Trophoblast cell (in vitro differentiated cells and primary cell): ENCODE results near the gene ITGB5.

Experiments used
- DNase-seq, 2 donors: peaks; one replicate each; pipeline ENCODE4 v3.0.0-alpha.2; 2016
- H2AFZ ChIP-seq: 2 replicates; pipeline ENCODE4 v1.6.1; 2013; ENCODE audit warnings: low read length, moderate library complexity, mild to moderate bottlenecking; ENCODE audit not compliant: insufficient read depth, poor library complexity
- H2AK5ac ChIP-seq: 2 replicates; pipeline ENCODE4 v1.6.1; 2013; ENCODE audit warnings: mild to moderate bottlenecking, low read length
- H2BK120ac ChIP-seq: 2 replicates; pipeline ENCODE4 v1.6.1; 2013; ENCODE audit warnings: low read length, mild to moderate bottlenecking, moderate library complexity; ENCODE audit not compliant: insufficient read depth, poor library complexity
- H2BK12ac ChIP-seq: 2 replicates; pipeline ENCODE4 v1.6.1; 2013; ENCODE audit warnings: mild to moderate bottlenecking, low read length, moderate library complexity
- H2BK5ac ChIP-seq: 2 replicates; pipeline ENCODE4 v1.6.1; 2013; ENCODE audit warnings: low read length, low read depth, moderate library complexity, mild to moderate bottlenecking; ENCODE audit not compliant: poor library complexity
- H3K14ac ChIP-seq: 2 replicates; pipeline ENCODE4 v1.6.1; 2013; ENCODE audit warnings: mild to moderate bottlenecking, low read length
- H3K18ac ChIP-seq: 2 replicates; pipeline ENCODE4 v1.6.1; 2013; ENCODE audit warnings: mild to moderate bottlenecking, low read length
- H3K23ac ChIP-seq: 2 replicates; pipeline ENCODE4 v1.6.1; 2013; ENCODE audit warnings: low read length
- H3K27ac ChIP-seq: 2 replicates; pipeline ENCODE4 v1.5.1; 2013; ENCODE audit warnings: low read depth, mild to moderate bottlenecking, inconsistent platforms, low read length, moderate library complexity
- H3K27me3 ChIP-seq: 2 replicates; pipeline ENCODE4 v1.6.1; 2013; ENCODE audit warnings: inconsistent platforms, mild to moderate bottlenecking, low read length, moderate library complexity; ENCODE audit not compliant: insufficient read depth
- H3K36me3 ChIP-seq, 2 experiments: 1 replicate in 1 of 2; 2 replicates in 1 of 2; pipeline ENCODE4 v1.6.1; 2013; ENCODE audit warnings: low read length in 2 of 2, mild to moderate bottlenecking in 2 of 2, moderate library complexity in 1 of 2; ENCODE audit not compliant: insufficient read depth in 2 of 2, control insufficient read depth in 1 of 2
- H3K4ac ChIP-seq: 2 replicates; pipeline ENCODE4 v1.6.1; 2013; ENCODE audit warnings: low read depth, mild to moderate bottlenecking, low read length, moderate library complexity
- H3K4me1 ChIP-seq, 2 experiments: 1 replicate in 1 of 2; 2 replicates in 1 of 2; pipeline ENCODE4 v1.6.1; 2013; ENCODE audit warnings: low read length in 2 of 2, mild to moderate bottlenecking in 2 of 2, moderate library complexity in 1 of 2; ENCODE audit not compliant: insufficient read depth in 2 of 2, control insufficient read depth in 1 of 2
- H3K4me2 ChIP-seq: 2 replicates; pipeline ENCODE4 v1.6.1; 2013; ENCODE audit warnings: inconsistent platforms, mild to moderate bottlenecking, low read length, moderate library complexity
- H3K4me3 ChIP-seq: 2 replicates; pipeline ENCODE4 v1.5.1; 2013; ENCODE audit warnings: mild to moderate bottlenecking, low read depth, low read length, inconsistent platforms
- H3K79me1 ChIP-seq: one replicate; pipeline ENCODE4 v1.6.1; 2013; ENCODE audit warnings: low read length
- H3K79me2 ChIP-seq: 2 replicates; pipeline ENCODE4 v1.6.1; 2013; ENCODE audit warnings: low read length, mild to moderate bottlenecking; ENCODE audit not compliant: control insufficient read depth, insufficient read depth, poor library complexity
- H3K9ac ChIP-seq: 2 replicates; pipeline ENCODE4 v1.6.1; 2013; ENCODE audit warnings: mild to moderate bottlenecking, low read length
- H3K9me3 ChIP-seq: 2 replicates; pipeline ENCODE4 v1.6.1; 2013; ENCODE audit warnings: low read depth, mild to moderate bottlenecking, control low read depth, inconsistent platforms, low read length; ENCODE audit not compliant: insufficient read depth
- H4K12ac ChIP-seq: 2 replicates; pipeline ENCODE4 v1.6.1; 2013; ENCODE audit warnings: low read depth, mild to moderate bottlenecking, low read length, moderate library complexity
- H4K8ac ChIP-seq: 2 replicates; pipeline ENCODE4 v1.6.1; 2013; ENCODE audit warnings: low read depth, mild to moderate bottlenecking, low read length, moderate library complexity
- H4K91ac ChIP-seq: one replicate; pipeline ENCODE4 v1.6.1; 2013; ENCODE audit warnings: low read depth, mild to moderate bottlenecking, low read length, moderate library complexity
- WGBS: extraction: QIAGEN DNeasy Blood & Tissue Kit; methylation state at CpG from one replicate; pipeline ENCODE4 v1.1.7; 2013; ENCODE audit warnings: missing lambda C conversion rate; ENCODE audit not compliant: insufficient read length, insufficient coverage; ENCODE audit errors: extremely low coverage; 5-methylcytosine and 5-hydroxymethylcytosine counted together

ITGB5 gene

GRCh38 chr3:124923833-124924232, 36.7 kb upstream of the ITGB5 start:
- Histone ChIP-seq H4K8ac (no peak overlapping the region), H3K4me1 (peaks cover 2 to 7% of the 10 kb centered on the region in 2 experiments), H2AK5ac (no peak overlapping the region), H3K9me3 (no peaks in the 10 kb centered on the region), H2BK120ac (no peak overlapping the region), H2AFZ (no peak overlapping the region), H4K91ac (no peak overlapping the region), H3K14ac (no peak overlapping the region), H3K79me2 (no peaks in the 10 kb centered on the region), H3K4me2 (no peak overlapping the region), H3K9ac (no peak overlapping the region), H3K4me3 (no peak overlapping the region), H3K27me3 (no peaks in the 10 kb centered on the region), H3K27ac (no peak overlapping the region), H2BK5ac (no peak overlapping the region), H3K79me1 (no peaks in the 10 kb centered on the region), H3K23ac (no peak overlapping the region), H3K36me3 (no peaks in the 10 kb centered on the region), H3K18ac (no peak overlapping the region), H4K12ac (no peak overlapping the region), H3K4ac (no peak overlapping the region), H2BK12ac (no peak overlapping the region)
- no peak for DNase-seq

- Histone ChIP-seq H2BK5ac (no peak overlapping the region), H3K4me3 (no peak overlapping the region), H2AFZ (no peak overlapping the region), H3K9me3 (no peaks in the 10 kb centered on the region), H3K4me1 (peaks cover 2 to 7% of the 10 kb centered on the region in 2 experiments), H4K12ac (no peak overlapping the region), H2AK5ac (no peak overlapping the region), H4K8ac (no peak overlapping the region), H3K18ac (no peak overlapping the region), H3K79me2 (no peaks in the 10 kb centered on the region), H3K4ac (no peak overlapping the region), H3K14ac (no peak overlapping the region), H3K27me3 (no peaks in the 10 kb centered on the region), H2BK120ac (no peak overlapping the region), H3K27ac (no peak overlapping the region), H3K9ac (no peak overlapping the region), H3K36me3 (no peaks in the 10 kb centered on the region), H3K4me2 (no peak overlapping the region), H3K23ac (peak overlapping the region; percentile 10), H4K91ac (no peak overlapping the region), H3K79me1 (no peaks in the 10 kb centered on the region), H2BK12ac (no peak overlapping the region)
- DNase-seq = no peak
- no CpG with 5 or more reads among the region's 5 CpGs for WGBS
Observed at GRCh38 chr3:124920718-124921117, 33.6 kb upstream of the ITGB5 start.

GRCh38 chr3:124919756-124920155, 32.6 kb upstream of the ITGB5 start:
- H4K12ac ChIP-seq = no peak overlapping the region
- H4K8ac ChIP-seq = no peak overlapping the region
- no peak for DNase-seq
- no peak overlapping the region for H3K18ac ChIP-seq
- H3K36me3 ChIP-seq = no peaks in the 10 kb centered on the region
- no peaks in the 10 kb centered on the region for H3K9me3 ChIP-seq
- H2BK12ac ChIP-seq = no peak overlapping the region
- H3K23ac ChIP-seq = no peak overlapping the region
- H3K4me3 ChIP-seq = no peak overlapping the region
- no peaks in the 10 kb centered on the region for H3K79me2 ChIP-seq
- no peak overlapping the region for H4K91ac ChIP-seq
- H2BK120ac ChIP-seq = no peak overlapping the region
- H2BK5ac ChIP-seq = no peak overlapping the region
- H3K27ac ChIP-seq = no peak overlapping the region
- H3K9ac ChIP-seq = no peak overlapping the region
- no peak overlapping the region for H3K4me2 ChIP-seq
- H2AFZ ChIP-seq = no peak overlapping the region
- no peak overlapping the region for H2AK5ac ChIP-seq
- no peaks in the 10 kb centered on the region for H3K27me3 ChIP-seq
- no peak overlapping the region for H3K14ac ChIP-seq
- no CpG with 5 or more reads among the region's 2 CpGs for WGBS
- no peaks in the 10 kb centered on the region for H3K79me1 ChIP-seq
- peaks cover 2 to 7% of the 10 kb centered on the region in 2 experiments for H3K4me1 ChIP-seq
- no peak overlapping the region for H3K4ac ChIP-seq

GRCh38 chr3:124918524-124918923, 31.4 kb upstream of the ITGB5 start:
- Histone ChIP-seq H2AK5ac (no peak overlapping the region), H3K27me3 (no peaks in the 10 kb centered on the region), H2BK12ac (no peak overlapping the region), H3K9ac (no peak overlapping the region), H3K36me3 (no peaks in the 10 kb centered on the region), H4K12ac (no peak overlapping the region), H3K27ac (no peak overlapping the region), H3K4me2 (no peak overlapping the region), H3K23ac (no peak overlapping the region), H4K8ac (no peak overlapping the region), H2BK120ac (no peak overlapping the region), H2BK5ac (no peak overlapping the region), H2AFZ (no peak overlapping the region), H3K79me2 (no peaks in the 10 kb centered on the region), H3K9me3 (no peaks in the 10 kb centered on the region), H3K4me1 (peaks cover 2 to 7% of the 10 kb centered on the region in 2 experiments), H3K4me3 (no peak overlapping the region), H4K91ac (no peak overlapping the region), H3K4ac (no peak overlapping the region), H3K14ac (no peak overlapping the region), H3K79me1 (no peaks in the 10 kb centered on the region), H3K18ac (no peak overlapping the region)
- no peak for DNase-seq
- no CpG with 5 or more reads among the region's 2 CpGs for WGBS
